ENCODE results near the gene UCHL1. TPM values are rescaled to one million over a fixed set of nuclear protein-coding genes. Genes with fewer than 3 reads are reported as not detected.

Gene UCHL1
- total RNA-seq, 1 donor from 2014 or later = 63.4 TPM

DNA sequence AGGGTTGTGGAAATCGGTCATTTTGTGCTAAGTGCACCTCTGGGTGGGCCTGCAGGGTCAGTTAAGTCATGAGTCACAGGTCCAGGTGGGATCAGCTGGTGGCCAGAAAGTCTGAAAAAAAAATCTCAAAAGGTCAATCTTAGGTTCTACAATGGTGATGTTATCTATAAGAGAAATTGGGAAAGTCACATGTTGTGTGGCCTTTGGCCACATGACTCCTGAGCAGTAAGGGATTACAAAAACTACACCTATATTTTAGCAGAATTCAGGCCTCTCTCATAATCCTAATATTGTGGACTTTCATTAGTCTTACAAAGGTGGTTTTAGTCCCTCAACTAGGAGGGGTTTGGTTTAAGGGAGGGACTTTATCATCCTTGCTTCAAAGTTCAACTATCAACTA lies 59.1 kb downstream of the UCHL1 start:
- ATAC-seq = no peak
- intact Hi-C loops (cut with DNase I) = no loop called here
- no peak for DNase-seq (ENCODE audit: low spot score)

Other genes starting within 250 kb of the UCHL1 start
- gene APBB2, start 42.4 kb upstream of the UCHL1 start, total RNA-seq = 147 TPM

Measured in sciatic nerve (tissue), 2 donors.